Activated T-cell treated with anti-CD3 and anti-CD28 coated beads, Interleukin-2, amount 50 U/mL, for 4 hours (primary cell): ENCODE measurements around the gene XPR1. TPM values are rescaled to one million over a fixed set of nuclear protein-coding genes. Genes with fewer than 3 reads are reported as not detected.

Experiments used
- ATAC-seq, 2 donors: fragments of 200-7000 bp; cut with Tn5 transposase; one replicate each; pipeline ENCODE4 v1.10.0; 2021
- DNase-seq: peaks from one replicate; pipeline ENCODE4 v3.0.0-alpha.2; 2020
- H3K27me3 Mint-ChIP-seq: one replicate; pipeline ENCODE4 v1.8.0; 2021; ENCODE audit warnings: low read depth, mixed read lengths
- H3K36me3 Mint-ChIP-seq: one replicate; pipeline ENCODE4 v1.8.0; 2022; ENCODE audit warnings: mixed read lengths; ENCODE audit not compliant: insufficient read depth
- H3K4me1 Mint-ChIP-seq: one replicate; pipeline ENCODE4 v1.8.0; 2021; ENCODE audit warnings: low read depth, mixed read lengths
- H3K4me3 Mint-ChIP-seq: one replicate; pipeline ENCODE4 v1.8.0; 2021; ENCODE audit warnings: mild to moderate bottlenecking, moderate library complexity, mixed read lengths
- H3K9me3 Mint-ChIP-seq: one replicate; pipeline ENCODE4 v1.8.0; 2021; ENCODE audit warnings: mixed read lengths
- total RNA-seq, 3 donors: library from RNA; stranded (reverse); gene quantifications; one replicate each; pipeline ENCODE4 v1.2.1, GENCODE V29; 2021

XPR1 gene
- total RNA-seq, 3 donors from 2014 or later: 25.2 to 26.7 (median 25.8) TPM

DNA sequence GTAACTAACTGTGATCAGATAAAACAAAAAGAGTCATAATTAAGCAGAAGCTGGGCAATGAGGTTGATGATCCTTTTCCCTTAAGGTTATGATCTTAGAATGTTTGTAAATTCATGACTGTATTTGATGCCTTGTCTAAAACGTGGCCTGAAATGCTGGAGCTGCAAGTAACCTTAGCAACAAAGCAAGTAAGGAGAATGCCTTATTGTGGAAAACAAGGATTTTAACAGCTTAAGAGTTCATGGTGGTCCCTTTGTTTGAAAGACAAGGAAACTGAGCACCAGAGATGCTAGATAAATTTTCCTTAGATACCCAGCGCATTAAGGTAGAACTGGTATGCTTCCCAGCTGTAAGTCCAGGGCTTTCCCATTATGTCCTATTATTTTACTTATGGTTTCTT lies 25.7 kb upstream of the XPR1 start:
- no peak overlapping the region for H3K4me3 Mint-ChIP-seq
- ATAC-seq (no peak), DNase-seq (no peak)
- no peaks in the 10 kb centered on the region for H3K9me3 Mint-ChIP-seq
- H3K4me1 Mint-ChIP-seq: peaks cover 1% of the 10 kb centered on the region
- no peaks in the 10 kb centered on the region for H3K36me3 Mint-ChIP-seq
- H3K27me3 Mint-ChIP-seq: no peaks in the 10 kb centered on the region

DNA sequence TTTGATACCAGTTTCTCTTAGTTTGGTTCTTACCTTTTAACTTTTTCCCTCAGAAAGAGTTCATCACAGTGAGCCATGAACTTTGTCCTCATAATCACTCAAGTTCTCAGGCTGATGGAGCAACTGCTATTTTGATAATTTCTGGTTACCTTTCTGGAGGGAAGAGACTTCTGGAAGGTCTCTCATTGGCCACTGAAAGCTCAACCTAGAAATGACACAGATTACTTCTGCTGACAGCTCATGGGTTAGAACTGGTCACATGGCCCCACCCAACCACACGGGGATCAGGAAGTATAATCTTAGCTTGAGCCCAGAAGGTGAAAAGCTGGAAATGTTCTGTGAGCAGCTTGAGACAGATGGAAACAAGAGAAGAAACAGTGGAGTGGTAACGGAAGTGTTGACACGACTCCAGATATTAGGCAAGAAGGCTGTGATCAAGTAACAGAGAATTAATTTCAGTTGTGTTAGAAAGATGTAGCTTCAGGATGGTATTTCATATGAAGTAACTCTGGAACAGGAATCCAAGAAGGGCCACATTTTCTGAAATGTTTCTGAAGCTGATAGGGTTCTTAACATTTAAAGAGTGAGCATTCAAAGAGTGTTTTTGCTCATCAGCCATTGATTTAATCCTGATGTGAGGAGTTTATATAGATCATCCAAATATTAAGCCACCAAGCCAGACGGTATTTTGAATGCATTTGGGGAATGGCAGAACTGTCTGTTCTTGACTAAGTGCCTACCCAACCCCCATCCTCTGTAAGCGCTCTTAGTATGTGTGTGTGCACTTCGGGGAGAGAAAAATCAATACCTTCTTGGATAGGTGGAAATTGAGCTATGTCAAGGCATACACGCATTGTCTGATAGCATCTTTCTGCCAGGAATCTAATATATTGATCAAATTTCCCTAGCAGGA lies 21.9 kb upstream of the XPR1 start:
- Mint-ChIP-seq H3K4me3 (no peak overlapping the region), H3K4me1 (peaks cover 3% of the 10 kb centered on the region), H3K27me3 (no peaks in the 10 kb centered on the region), H3K9me3 (no peaks in the 10 kb centered on the region), H3K36me3 (no peaks in the 10 kb centered on the region)
- DNase-seq: no peak
- ATAC-seq: peak in 1 of 2 donors; percentile 32

DNA sequence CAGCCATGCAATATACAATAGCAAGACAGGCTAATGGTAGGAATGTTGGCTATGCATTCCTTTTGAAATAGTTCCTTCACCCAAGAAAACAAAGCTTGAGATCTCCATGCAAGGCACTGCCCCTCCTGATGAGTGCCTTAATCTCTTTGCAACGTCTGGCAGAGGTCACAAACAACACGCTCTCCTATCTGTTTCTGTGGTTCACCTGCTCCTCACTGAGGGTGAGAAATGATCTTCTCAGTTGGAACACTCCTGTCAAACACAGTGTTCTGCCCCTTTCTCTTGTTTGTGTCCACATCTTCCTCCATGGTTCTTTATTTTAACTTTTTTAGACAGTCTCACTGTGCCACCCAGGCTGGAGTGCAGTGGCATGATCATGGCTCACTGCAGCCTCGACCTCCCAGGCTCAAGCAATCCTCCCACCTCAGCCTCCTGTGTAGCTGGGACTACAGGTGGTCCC lies 21.2 kb upstream of the XPR1 start:
- Mint-ChIP-seq H3K4me3 (no peak overlapping the region), H3K4me1 (peaks cover 3% of the 10 kb centered on the region), H3K9me3 (no peaks in the 10 kb centered on the region), H3K36me3 (no peaks in the 10 kb centered on the region), H3K27me3 (no peaks in the 10 kb centered on the region)
- DNase-seq (no peak), ATAC-seq (no peak)

DNA sequence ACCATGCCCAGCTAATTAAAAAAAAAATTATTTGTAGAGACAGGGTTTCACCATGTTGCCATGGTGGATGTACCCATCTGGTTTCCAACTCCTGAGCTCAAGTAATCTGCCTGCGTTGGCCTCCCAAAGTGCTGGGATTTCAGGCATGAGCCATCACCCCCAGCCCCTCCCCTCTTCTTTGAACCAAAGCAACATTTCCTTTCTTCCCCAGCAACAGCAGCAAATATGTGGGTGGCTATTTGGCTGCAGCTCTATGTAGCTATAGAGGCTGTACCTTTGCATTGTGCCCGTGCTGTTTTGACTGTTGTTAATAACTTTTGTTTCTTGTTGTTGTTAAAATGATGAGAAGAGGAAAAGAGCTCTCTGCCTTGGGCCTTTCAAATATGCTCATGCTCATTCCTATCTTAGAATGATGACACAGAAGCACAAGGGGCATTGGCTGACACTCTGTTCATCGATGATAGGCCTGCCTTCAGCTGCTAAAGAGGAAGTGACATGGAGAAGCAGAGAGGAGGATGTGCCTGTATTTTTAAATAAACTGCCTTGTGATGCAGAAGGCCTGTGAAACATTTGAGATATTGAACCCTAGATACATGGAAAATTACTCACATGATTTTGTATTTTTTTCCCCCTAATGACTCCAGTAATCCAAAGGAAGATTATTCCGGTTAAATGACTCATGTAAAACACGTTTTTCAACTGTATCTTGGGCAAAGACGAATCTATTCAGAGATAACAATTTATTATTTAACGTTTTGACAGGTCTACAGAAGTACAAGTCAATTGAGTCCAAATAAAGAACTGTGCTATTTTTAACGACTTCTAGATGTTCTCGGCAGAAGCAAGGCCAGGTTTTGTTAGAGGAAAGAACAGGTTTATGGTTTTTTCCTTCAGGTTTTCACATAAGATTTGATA lies 20.5 kb upstream of the XPR1 start:
- DNase-seq (no peak), ATAC-seq (no peak)
- Mint-ChIP-seq H3K4me1 (peaks cover 3% of the 10 kb centered on the region), H3K4me3 (no peak overlapping the region), H3K9me3 (no peaks in the 10 kb centered on the region), H3K27me3 (no peaks in the 10 kb centered on the region), H3K36me3 (no peaks in the 10 kb centered on the region)

DNA sequence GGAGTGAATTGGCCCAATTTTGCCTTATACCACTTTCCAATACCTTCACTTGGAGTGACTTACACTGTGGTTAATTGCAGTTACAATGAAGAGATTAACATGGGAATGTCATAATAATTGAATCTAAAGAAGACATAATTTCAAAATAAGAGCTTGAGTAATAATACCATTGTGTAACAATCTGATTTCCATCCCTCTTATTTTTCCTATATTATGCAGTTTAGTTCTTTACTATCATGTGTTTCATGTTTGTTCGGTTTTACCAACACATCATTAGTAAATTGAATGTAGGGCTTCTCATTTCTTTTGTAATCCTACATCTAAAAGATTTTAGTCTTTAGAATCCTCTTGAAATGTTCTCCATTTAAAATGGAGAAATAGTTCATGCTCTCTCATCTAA lies 19.2 kb upstream of the XPR1 start:
- Mint-ChIP-seq H3K27me3 (no peaks in the 10 kb centered on the region), H3K4me1 (peaks cover 3% of the 10 kb centered on the region), H3K36me3 (no peaks in the 10 kb centered on the region), H3K4me3 (no peak overlapping the region), H3K9me3 (no peaks in the 10 kb centered on the region)
- DNase-seq (no peak), ATAC-seq (no peak)

DNA sequence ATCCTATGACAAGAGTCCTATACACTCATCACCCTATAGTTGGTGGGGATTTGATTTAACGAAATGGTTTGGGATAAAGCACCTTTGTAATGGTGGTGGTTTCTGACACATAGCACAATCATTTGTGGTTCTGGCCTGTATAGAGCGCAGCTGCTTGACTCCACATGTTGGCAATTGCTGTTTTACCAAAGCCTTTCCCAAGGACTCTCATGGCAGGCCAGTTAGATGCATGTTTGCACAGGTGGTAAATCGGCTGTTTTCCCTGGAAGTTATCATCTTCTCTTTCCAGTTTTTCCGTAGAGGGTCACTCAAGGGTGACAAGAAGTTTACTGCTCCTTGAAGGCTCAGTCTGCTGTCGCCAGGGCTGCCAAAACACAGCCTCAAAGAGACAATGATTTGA lies 17.1 kb upstream of the XPR1 start:
- Mint-ChIP-seq H3K4me1 (peaks cover 3% of the 10 kb centered on the region), H3K9me3 (no peaks in the 10 kb centered on the region), H3K4me3 (no peak overlapping the region), H3K36me3 (no peaks in the 10 kb centered on the region), H3K27me3 (no peaks in the 10 kb centered on the region)
- DNase-seq (no peak), ATAC-seq (no peak)

DNA sequence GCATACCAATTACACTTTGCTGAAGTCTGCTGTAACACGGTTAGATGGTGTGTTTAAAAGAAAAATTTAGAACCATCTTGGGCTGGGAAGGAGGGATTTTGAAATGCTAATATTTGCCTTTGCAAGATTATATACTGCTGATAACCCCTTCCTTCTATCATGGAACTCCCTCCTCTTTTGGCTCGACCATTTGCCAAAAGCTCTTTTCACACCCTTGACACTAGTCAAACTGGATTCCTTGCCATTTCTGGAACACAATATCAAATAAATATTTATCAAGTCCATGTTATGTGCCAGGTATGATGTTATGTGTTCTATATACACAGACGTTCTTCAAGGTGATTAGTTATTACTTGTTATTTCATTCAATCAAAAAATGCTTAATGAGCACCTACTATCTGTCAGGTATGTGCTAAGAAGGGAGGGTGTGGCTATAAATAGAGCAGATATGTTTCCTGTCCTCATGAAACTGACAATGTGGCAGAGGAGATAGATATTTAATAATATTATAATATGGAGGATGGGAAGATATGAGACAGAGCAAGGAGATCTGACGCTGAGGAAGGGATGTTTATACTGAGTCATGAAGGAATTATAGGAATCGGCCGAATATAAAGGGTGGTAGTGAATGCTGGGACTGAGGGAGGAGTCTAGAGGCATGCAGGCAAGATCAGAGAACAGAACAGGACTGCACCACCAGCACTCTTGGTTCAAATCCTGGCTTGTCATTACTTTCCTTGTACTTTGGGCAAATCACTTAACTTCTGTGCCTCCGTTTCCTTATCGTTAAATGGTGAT lies 16.1 kb upstream of the XPR1 start:
- H3K4me1 Mint-ChIP-seq: peaks cover 3% of the 10 kb centered on the region

DNA sequence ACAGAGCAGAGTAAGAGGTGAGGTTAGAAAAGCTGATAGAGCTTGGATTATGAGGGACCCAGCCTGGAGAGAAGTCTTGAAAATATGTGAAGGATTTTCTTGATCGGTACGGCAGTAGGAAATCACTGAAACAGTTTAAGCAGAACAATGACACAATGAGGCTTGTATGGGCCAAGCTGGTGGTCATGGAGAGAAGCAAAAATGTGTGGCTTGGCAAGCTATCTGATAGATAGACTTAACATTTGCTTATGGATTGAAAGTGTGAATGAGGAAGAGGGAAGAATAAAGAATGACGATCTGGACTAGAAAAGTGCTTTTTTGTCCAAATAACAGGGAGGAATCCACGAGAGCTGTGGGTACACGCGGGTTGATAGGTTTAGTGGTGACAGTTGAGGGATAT lies 15.4 kb upstream of the XPR1 start:
- ATAC-seq: no peak
- DNase-seq: no peak
- no peak overlapping the region for H3K4me3 Mint-ChIP-seq
- H3K27me3 Mint-ChIP-seq: no peaks in the 10 kb centered on the region
- H3K4me1 Mint-ChIP-seq: no peaks in the 10 kb centered on the region
- H3K36me3 Mint-ChIP-seq: no peaks in the 10 kb centered on the region
- no peaks in the 10 kb centered on the region for H3K9me3 Mint-ChIP-seq

More for the DNA sequence above, 16.1 kb upstream of the XPR1 start:
- ATAC-seq (no peak), DNase-seq (no peak)
- H3K4me3 Mint-ChIP-seq: no peak overlapping the region
- H3K27me3 Mint-ChIP-seq: no peaks in the 10 kb centered on the region
- no peaks in the 10 kb centered on the region for H3K36me3 Mint-ChIP-seq
- no peaks in the 10 kb centered on the region for H3K9me3 Mint-ChIP-seq

DNA sequence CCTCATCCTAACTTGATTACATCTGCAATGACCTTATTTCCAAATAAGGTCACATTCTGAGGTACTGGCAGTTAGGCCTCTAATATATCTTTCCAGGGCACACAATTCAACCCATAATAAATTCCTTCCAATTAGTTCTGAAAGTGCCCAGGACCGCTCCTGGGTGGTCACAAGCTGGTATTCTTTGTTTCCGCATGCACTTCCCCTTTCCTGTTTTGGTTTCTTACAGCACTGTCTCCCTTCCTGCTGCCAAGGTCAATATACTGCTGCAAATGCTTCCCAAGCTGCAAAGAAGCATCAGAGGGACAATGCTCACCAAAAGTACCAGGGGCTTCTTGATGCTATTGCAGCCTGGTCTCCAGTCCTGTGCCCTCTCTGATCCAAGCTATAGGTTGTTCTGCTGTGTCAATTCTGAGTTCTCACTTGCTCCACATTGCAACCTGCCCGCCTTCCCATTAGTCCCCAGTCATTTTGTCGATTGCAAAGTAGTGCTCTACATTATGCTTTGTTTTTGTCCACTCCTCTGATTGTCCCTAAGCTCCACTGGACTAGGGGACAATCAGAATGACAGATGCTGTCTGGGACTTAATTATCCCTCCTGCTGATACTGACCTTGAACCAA lies 13.9 kb upstream of the XPR1 start:
- no peak overlapping the region for H3K4me3 Mint-ChIP-seq
- DNase-seq (no peak), ATAC-seq (no peak)
- H3K36me3 Mint-ChIP-seq: no peaks in the 10 kb centered on the region
- H3K27me3 Mint-ChIP-seq: no peaks in the 10 kb centered on the region
- no peaks in the 10 kb centered on the region for H3K9me3 Mint-ChIP-seq
- no peaks in the 10 kb centered on the region for H3K4me1 Mint-ChIP-seq

DNA sequence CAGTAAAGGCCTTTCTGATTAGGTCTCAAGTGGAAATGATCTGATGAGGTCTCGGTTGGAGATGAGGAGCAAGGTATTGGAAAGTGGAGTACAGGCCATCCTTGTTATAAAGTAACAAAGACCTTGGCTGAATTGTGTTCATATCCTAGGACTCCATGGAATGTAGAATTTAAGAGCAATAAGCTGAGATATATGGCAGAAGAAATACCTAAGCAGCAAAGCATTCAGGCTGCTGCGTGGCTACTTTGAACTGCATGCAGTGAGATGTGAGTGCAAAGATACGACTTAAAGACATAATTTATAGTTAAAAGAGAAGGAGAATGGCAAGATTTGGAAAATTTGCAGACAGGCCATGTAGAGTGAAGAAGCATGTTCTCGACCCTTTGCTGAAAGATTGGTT lies 11.2 kb upstream of the XPR1 start:
- ATAC-seq: no peak
- Mint-ChIP-seq H3K4me1 (no peaks in the 10 kb centered on the region), H3K9me3 (no peaks in the 10 kb centered on the region), H3K27me3 (peaks cover 4% of the 10 kb centered on the region), H3K4me3 (no peak overlapping the region), H3K36me3 (no peaks in the 10 kb centered on the region)
- no peak for DNase-seq

DNA sequence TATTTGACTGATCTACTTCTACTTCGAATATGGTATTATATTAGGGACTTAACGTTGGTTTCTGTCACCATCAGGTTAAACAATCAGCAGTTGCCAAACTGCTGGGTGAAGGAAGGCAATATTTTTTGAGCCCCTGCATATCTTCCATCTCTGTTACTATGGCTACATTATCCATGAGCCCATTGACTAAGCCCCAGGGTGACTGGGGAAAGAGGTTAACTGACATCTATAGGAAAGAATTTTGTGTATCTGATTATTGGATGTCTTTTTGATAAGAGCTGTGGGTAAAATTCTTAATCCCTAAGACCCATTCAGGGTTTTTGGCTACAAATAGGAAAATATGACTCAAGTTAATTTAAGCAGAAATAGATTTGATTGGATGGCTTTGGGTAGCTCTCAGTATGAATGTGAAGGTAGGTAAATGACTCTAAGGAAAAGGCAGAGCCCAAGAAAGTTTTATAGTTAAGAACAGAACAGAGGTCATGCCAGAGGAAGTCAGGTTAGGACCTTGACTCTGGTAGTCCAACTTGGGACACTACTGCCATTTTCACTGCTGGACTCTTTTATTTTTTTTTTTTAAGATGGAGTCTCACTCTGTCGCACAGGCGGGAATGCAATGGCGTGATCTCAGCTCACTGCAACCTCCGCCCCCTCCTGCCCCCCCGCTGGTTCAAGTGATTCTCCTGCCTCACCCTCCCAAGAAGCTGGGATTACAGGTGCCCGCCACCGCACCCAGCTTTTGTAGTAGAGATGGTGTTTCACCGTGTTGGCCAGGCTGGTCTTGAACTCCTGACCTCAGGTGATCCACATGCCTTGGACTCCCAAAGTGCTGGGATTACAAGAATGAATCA lies 8.9 kb upstream of the XPR1 start:
- Mint-ChIP-seq H3K36me3 (no peaks in the 10 kb centered on the region), H3K27me3 (peaks cover 8% of the 10 kb centered on the region), H3K4me1 (no peaks in the 10 kb centered on the region), H3K4me3 (no peak overlapping the region), H3K9me3 (no peaks in the 10 kb centered on the region)
- DNase-seq (no peak), ATAC-seq (no peak)

DNA sequence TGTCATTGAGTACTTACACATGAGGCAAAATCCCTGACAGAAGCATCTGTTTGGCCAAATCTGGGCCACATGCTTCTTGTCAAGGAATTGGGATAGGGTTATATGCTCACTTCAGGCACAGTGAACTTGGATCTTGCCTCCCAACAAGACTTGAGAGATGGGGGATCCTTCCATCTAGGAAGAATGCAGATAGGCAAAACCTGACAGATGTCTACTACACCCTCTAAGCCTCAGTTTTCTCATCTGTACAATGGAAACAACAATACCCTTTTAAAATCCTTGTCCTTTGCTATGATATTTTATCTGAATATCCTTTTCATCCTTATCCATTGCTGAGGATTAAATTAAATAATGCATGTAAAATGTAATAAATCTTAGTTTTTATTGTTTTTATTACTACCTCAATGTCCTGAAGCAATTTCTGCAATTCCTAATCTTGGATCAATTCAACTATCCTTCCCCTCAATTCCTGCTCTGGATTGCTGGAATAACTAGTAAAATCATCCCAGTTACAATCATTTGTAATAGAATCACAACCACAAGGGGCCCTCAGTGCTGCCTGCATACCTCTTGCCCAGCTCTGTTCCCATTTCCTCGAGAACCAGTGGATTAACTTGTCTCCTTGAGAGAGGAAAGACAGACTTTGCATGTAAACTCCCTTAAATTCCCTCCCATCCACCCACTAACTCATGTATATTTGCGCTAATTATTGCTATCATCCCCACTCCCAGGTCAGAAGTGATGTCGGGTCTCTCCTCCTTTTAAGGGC lies 8.1 kb upstream of the XPR1 start:
- ATAC-seq (no peak), DNase-seq (no peak)
- Mint-ChIP-seq H3K4me1 (no peaks in the 10 kb centered on the region), H3K4me3 (no peak overlapping the region), H3K9me3 (no peaks in the 10 kb centered on the region), H3K36me3 (no peaks in the 10 kb centered on the region), H3K27me3 (peaks cover 8% of the 10 kb centered on the region)
